ENCODE measurements around the gene ERMARD.

ERMARD gene

GRCh38 chr6:169827290-169827717, 75.9 kb downstream of the ERMARD start:
- DNase-seq, result no peak

GRCh38 chr6:169828176-169828575, 76.8 kb downstream of the ERMARD start:
- DNase-seq, result no peak

- no peak for DNase-seq
Measured at GRCh38 chr6:169829786-169830185, 78.4 kb downstream of the ERMARD start.

- no peak for DNase-seq
Measured at GRCh38 chr6:169830876-169831275, 79.5 kb downstream of the ERMARD start.
